ENCODE data around the gene RHEX.

The RHEX gene

DNA sequence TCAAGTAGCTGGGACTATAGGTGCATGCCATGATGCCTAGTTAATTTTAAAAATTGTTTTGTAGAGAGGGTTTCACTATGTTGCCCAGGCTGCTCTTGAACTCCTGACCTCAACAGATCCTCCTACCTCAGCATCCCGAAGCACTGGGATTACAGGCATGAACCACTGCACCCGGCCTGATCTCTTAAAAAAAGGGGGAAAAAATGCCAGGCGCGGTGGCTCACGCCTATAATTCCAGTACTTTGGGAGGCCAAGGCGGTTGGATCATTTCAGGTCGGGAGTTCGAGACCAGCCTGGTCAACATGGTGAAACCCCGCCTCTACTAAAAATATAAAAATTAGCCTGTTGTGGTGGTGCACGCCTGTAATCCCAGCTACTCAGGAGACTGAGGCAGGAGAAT lies 51.0 kb downstream of the RHEX start:
- H3K4me3 ChIP-seq (ENCODE audit: control insufficient read depth, low read depth, low read length): no peak overlapping the region
- TF ChIP-seq, protein P1, sequence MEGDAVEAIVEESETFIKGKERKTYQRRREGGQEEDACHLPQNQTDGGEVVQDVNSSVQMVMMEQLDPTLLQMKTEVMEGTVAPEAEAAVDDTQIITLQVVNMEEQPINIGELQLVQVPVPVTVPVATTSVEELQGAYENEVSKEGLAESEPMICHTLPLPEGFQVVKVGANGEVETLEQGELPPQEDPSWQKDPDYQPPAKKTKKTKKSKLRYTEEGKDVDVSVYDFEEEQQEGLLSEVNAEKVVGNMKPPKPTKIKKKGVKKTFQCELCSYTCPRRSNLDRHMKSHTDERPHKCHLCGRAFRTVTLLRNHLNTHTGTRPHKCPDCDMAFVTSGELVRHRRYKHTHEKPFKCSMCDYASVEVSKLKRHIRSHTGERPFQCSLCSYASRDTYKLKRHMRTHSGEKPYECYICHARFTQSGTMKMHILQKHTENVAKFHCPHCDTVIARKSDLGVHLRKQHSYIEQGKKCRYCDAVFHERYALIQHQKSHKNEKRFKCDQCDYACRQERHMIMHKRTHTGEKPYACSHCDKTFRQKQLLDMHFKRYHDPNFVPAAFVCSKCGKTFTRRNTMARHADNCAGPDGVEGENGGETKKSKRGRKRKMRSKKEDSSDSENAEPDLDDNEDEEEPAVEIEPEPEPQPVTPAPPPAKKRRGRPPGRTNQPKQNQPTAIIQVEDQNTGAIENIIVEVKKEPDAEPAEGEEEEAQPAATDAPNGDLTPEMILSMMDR (conservative IDR thresholded peaks at IDR 0.05; ENCODE audit: control insufficient read depth, insufficient read depth, low read depth, low read length): no peak
- DNase-seq (ENCODE audit: low read depth): no peak

DNA sequence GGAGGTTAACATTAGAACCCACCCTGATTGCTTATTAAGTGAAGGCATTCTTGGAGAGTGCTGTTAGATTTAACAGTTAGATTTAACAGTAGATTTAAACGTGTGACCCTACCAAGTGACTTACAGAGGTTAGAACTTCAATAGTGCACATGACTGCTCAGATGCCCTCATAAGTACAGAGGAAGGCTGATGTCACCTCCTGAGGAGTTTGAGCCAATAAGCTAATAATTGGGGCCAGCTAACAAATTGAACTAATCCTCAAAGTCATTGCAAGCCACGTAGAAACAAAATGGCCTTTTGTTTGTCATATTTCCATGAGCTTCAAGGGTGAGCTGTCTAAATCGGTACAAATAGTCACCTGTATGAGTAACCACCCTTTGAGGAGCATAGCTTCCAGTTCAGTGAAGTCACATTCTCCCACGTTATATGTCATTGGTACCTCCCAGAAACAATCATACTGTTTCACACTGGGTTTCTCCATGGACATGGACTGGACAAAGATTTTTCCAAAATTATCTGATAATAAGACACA lies 52.6 kb downstream of the RHEX start:
- TF ChIP-seq, protein P1 (conservative IDR thresholded peaks at IDR 0.05; ENCODE audit: control insufficient read depth, insufficient read depth, low read depth, low read length): no peak
- no peak overlapping the region for H3K4me3 ChIP-seq (ENCODE audit: control insufficient read depth, low read depth, low read length)
- no peak for DNase-seq (ENCODE audit: low read depth)

DNA sequence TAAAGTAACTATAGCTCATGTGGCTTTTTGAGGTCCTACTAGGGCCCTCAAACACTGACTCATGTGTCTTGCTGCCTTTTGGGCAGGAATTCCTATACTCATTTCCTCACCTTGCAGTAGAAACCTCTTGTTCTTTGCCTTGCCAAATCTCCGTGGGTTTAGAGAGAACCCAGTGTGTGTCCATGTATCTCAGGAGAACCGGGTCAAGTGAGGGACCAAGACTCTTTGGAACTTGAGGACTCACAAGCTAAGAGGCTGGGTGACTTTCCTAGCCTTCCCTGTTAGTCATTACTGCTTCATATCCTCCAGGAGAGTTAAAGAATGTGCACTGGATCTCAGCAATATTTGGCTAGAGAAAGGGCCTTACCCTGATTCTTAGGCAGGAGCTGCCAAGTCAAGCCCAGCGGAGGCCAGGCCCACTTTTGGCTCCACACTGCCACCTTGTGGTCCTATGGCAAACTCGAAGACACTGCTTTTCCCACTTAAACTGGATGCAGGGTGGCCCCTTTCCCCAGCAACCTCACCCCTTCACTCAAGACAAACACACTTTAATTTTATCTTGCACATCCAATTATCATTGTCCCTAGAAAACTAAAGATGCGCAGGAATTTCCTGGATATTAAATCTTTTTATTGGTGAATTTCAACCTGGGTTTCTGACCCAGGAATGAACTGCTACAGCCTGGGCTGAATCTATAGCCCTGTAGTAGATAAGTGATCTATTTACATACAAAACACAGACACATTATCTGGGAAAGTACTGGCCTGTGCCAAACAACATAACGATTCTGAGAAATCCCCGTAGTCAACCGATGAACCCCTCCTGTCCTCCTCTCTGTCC lies 53.6 kb downstream of the RHEX start:
- DNase-seq (ENCODE audit: low read depth): peak; percentile 83
- H3K4me3 ChIP-seq (ENCODE audit: control insufficient read depth, low read depth, low read length): no peak overlapping the region
- TF ChIP-seq, protein P1 (conservative IDR thresholded peaks at IDR 0.05; ENCODE audit: control insufficient read depth, insufficient read depth, low read depth, low read length): peak; percentile 93

DNA sequence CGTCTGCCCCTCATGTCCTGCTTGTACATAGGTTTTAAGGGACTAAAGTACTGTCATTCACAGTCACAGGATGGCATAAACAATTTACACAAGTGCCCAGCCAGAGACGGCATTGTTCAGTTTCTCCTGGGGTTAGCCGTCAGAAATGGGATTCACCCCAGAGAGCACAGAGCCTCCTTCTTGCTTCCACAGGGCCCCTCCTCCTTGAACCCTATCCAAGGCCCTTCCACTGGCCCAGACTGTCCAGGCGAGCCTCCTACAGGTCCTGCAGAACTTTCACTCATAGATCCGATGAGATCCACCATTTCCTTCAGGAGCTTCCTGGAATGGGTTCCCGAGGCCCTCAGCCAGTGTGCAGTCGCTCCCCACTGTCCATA lies 54.2 kb downstream of the RHEX start:
- no peak overlapping the region for H3K4me3 ChIP-seq (ENCODE audit: control insufficient read depth, low read depth, low read length)
- no peak for DNase-seq (ENCODE audit: low read depth)
- TF ChIP-seq, protein P1 (conservative IDR thresholded peaks at IDR 0.05; ENCODE audit: control insufficient read depth, insufficient read depth, low read depth, low read length): no peak

DNA sequence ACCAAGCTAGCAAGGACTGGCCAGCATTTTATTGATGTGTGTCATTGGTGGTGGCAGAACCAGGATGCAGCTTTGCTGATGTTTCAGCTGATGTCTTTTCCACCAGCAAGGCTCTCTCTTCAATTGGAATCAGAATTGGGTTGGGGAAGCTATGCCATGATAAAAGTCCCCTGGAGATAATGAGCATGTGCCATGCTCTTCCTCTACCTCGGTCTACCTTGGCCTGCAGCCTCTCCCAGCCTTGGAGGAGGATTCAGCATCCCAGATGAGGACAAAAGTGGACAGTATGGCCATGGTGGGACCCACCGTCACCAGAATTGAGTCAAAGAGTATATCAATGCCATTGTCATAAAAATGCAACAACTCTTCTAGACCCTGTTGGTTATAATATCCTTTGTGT lies 55.7 kb downstream of the RHEX start:
- no peak for DNase-seq (ENCODE audit: low read depth)

DNA sequence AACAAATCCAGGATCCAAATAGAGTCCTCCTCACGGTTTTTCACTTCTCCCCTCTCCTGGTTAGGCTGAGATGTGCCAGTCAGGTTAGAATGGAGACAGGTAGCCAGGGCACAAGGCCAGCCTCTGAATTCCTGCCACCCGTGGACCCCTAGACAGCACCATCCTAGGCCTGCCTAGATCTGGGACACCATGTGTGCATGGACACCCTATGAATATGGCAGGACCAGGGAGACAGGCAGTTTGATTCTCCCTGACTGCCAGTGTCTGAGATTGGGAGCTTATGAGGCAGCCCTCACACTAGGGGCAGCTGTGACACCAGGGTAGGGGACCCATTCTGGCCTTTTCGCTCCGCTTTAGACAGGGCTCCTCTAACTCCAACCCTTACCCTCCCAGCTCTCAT lies 56.7 kb downstream of the RHEX start:
- TF ChIP-seq, protein P1 (conservative IDR thresholded peaks at IDR 0.05; ENCODE audit: control insufficient read depth, insufficient read depth, low read depth, low read length): no peak
- DNase-seq (ENCODE audit: low read depth): no peak
- no peak overlapping the region for H3K4me3 ChIP-seq (ENCODE audit: control insufficient read depth, low read depth, low read length)

More for the DNA sequence above, 55.7 kb downstream of the RHEX start:
- TF ChIP-seq, protein P1 (conservative IDR thresholded peaks at IDR 0.05; ENCODE audit: control insufficient read depth, insufficient read depth, low read depth, low read length): no peak
- H3K4me3 ChIP-seq (ENCODE audit: control insufficient read depth, low read depth, low read length): no peak overlapping the region

Data from fibroblast of mammary gland (primary cell).